CD4-positive, alpha-beta T cell (primary cell): Measurements from ENCODE around the gene SMU1. TPM values are rescaled to one million over a fixed set of nuclear protein-coding genes. Genes with fewer than 3 reads are reported as not detected.
A peak's percentile ranks its signal among the peaks of the same experiment; 100 is the strongest.

ENCODE experiments used
- ATAC-seq: fragments of 200-7000 bp; cut with Tn5 transposase; one replicate; pipeline ENCODE4 v1.10.0; 2022; ENCODE audit warnings: mild to moderate bottlenecking; ENCODE audit not compliant: poor library complexity
- CTCF ChIA-PET: fragments of 350-600 bp; sonication (Branson Sonifier 250); formaldehyde crosslinking; loops from one replicate; lab custom pipeline; 2021; ENCODE audit warnings: antibody characterized with exemption, inconsistent platforms; lab: Charles Lee
- POLR2A ChIA-PET: fragments of 350-600 bp; sonication (Branson Sonifier 250); formaldehyde crosslinking; loops from one replicate; lab custom pipeline; 2021; ENCODE audit warnings: antibody characterized with exemption, inconsistent platforms; lab: Charles Lee
- DNase-seq, 14 experiments: peaks; one replicate each; pipeline ENCODE4 v3.0.0-alpha.2; 2013 to 2020; ENCODE audit warnings: mixed read lengths in 2 of 14
- H3K27ac ChIP-seq, 2 donors: one replicate each; pipeline versions ENCODE4 v1.5.1 to v1.7.0; 2013; ENCODE audit warnings: low read length in 2 of 2, low read depth in 1 of 2, mild to moderate bottlenecking in 1 of 2
- H3K27me3 ChIP-seq, 2 experiments: 1 replicate in 1 of 2; 2 replicates in 1 of 2; pipeline versions ENCODE4 v1.6.1 to v1.7.0; 2013; ENCODE audit warnings: low read length in 2 of 2, control low read depth in 1 of 2, mild to moderate bottlenecking in 1 of 2, moderate library complexity in 1 of 2; ENCODE audit not compliant: insufficient read depth in 2 of 2, control insufficient read depth in 1 of 2
- H3K36me3 ChIP-seq: one replicate; pipeline ENCODE4 v1.6.1; 2013; ENCODE audit warnings: low read length, control low read depth; ENCODE audit not compliant: insufficient read depth
- H3K4me1 ChIP-seq: one replicate; pipeline ENCODE4 v1.6.1; 2013; ENCODE audit warnings: low read length, control low read depth; ENCODE audit not compliant: insufficient read depth
- H3K4me3 ChIP-seq: one replicate; pipeline ENCODE4 v1.5.1; 2013; ENCODE audit warnings: mild to moderate bottlenecking, low read length, moderate library complexity
- H3K9me3 ChIP-seq, 2 experiments: 1 replicate in 1 of 2; 2 replicates in 1 of 2; pipeline versions ENCODE4 v1.6.1 to v1.7.0; 2013; ENCODE audit warnings: low read length in 2 of 2, mild to moderate bottlenecking in 2 of 2, control low read depth in 1 of 2, moderate library complexity in 1 of 2; ENCODE audit not compliant: control insufficient read depth in 1 of 2, insufficient read depth in 1 of 2
- H3K27ac Mint-ChIP-seq: one replicate; pipeline ENCODE4 v1.8.0; 2020; ENCODE audit warnings: mixed read lengths
- H3K27me3 Mint-ChIP-seq: one replicate; pipeline ENCODE4 v1.8.0; 2021; ENCODE audit warnings: mixed read lengths
- H3K36me3 Mint-ChIP-seq: one replicate; pipeline ENCODE4 v1.8.0; 2021; ENCODE audit warnings: low read depth, mixed read lengths
- H3K4me1 Mint-ChIP-seq: one replicate; pipeline ENCODE4 v1.8.0; 2021; ENCODE audit warnings: low read depth, mixed read lengths
- H3K4me3 Mint-ChIP-seq: one replicate; pipeline ENCODE4 v1.8.0; 2020; ENCODE audit warnings: mild to moderate bottlenecking, mixed read lengths
- H3K9me3 Mint-ChIP-seq: one replicate; pipeline ENCODE4 v1.8.0; 2020; ENCODE audit warnings: mixed read lengths
- CTCF ChIP-seq: fragments of 200-600 bp; IDR thresholded peaks from one replicate; pipeline ENCODE4 v1.8.0; 2022; ENCODE audit warnings: antibody characterized with exemption, mild to moderate bottlenecking
- intact Hi-C, 2 experiments: fragments of 100-400 bp; cut with DNase I in 1 of 2; cut with micrococcal nuclease in 1 of 2; formaldehyde crosslinking; loops; one replicate each; pipeline versions ENCODE4 v1.15.1 to v1.9.0; 2023 to 2025; cut with DNase I, micrococcal nuclease
- total RNA-seq, 174 experiments: library from RNA in 2 of 174; stranded (reverse) in 2 of 174; gene quantifications; one replicate each; pipeline ENCODE4 v1.2.3 and lab custom pipeline; 2021 to 2026

Gene SMU1
- total RNA-seq, 2 experiments from 2014 or later = 25.1 to 26.0 TPM

DNA sequence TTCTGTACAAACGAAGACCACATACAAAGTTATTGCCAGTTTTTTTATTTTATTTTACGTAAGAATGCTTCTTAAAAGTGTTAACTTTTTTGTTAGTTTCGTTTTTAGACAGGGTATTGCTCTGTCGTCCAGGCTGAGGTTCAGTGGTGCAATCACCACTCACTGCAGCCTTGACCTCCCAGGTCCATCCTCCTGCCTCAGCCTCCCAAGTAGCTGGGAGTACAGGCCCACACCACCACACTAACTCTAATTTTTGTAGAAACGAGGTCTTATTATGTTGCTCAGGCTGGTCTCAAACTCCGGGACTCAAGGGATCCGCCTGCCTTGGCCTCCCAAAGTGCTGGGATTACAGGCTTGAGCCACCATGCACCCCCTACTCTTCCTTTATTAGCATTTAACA, 53.7 kb downstream of the SMU1 start:
- no peaks in the 10 kb centered on the region for H3K27me3 Mint-ChIP-seq
- DNase-seq (no peak), ATAC-seq (no peak)
- peaks cover 51% of the 10 kb centered on the region for H3K4me1 Mint-ChIP-seq
- Histone ChIP-seq H3K36me3 (peaks cover 14% of the 10 kb centered on the region), H3K27ac (no peak overlapping the region), H3K27me3 (no peaks in the 10 kb centered on the region), H3K4me3 (no peak overlapping the region), H3K9me3 (no peaks in the 10 kb centered on the region), H3K4me1 (peaks cover 37% of the 10 kb centered on the region)
- ChIA-PET CTCF (no interaction called here), POLR2A (no interaction called here)
- TF ChIP-seq CTCF = no peak
- H3K4me3 Mint-ChIP-seq = peak overlapping the region; percentile 96
- no peaks in the 10 kb centered on the region for H3K9me3 Mint-ChIP-seq
- H3K36me3 Mint-ChIP-seq = peaks cover 42% of the 10 kb centered on the region
- intact Hi-C loops = loop anchor here in 1 of 2 experiments (2.0 to 10.0 kb wide), 2 partner anchors 20 to 452 kb away; partner anchors contain the start of gene NOL6
- peak overlapping the region; percentile 93 for H3K27ac Mint-ChIP-seq

- Histone ChIP-seq H3K4me1 (peaks cover 33% of the 10 kb centered on the region), H3K36me3 (peaks cover 10% of the 10 kb centered on the region), H3K9me3 (no peaks in the 10 kb centered on the region), H3K27me3 (no peaks in the 10 kb centered on the region), H3K27ac (no peak overlapping the region), H3K4me3 (no peak overlapping the region)
- peaks cover 47% of the 10 kb centered on the region for H3K4me1 Mint-ChIP-seq
- peak overlapping the region; percentile 93 for H3K27ac Mint-ChIP-seq
- no peaks in the 10 kb centered on the region for H3K9me3 Mint-ChIP-seq
- intact Hi-C loops = loop anchor here in 1 of 2 experiments (2.0 to 10.0 kb wide), 2 partner anchors 20 to 452 kb away; partner anchors contain the start of gene NOL6
- peak overlapping the region; percentile 96 for H3K4me3 Mint-ChIP-seq
- no peaks in the 10 kb centered on the region for H3K27me3 Mint-ChIP-seq
- ChIA-PET CTCF (no interaction called here), POLR2A (no interaction called here)
- TF ChIP-seq CTCF = no peak
- peaks cover 37% of the 10 kb centered on the region for H3K36me3 Mint-ChIP-seq
- ATAC-seq (no peak), DNase-seq (no peak)
These were observed 54.2 kb downstream of the SMU1 start for GRCh38 chr9:33022303-33022702.

GRCh38 chr9:33019797-33020196, 56.7 kb downstream of the SMU1 start:
- Histone ChIP-seq H3K4me1 (peaks cover 20% of the 10 kb centered on the region), H3K27ac (no peak overlapping the region), H3K36me3 (no peaks in the 10 kb centered on the region), H3K27me3 (no peaks in the 10 kb centered on the region), H3K9me3 (no peaks in the 10 kb centered on the region), H3K4me3 (no peak overlapping the region)
- ATAC-seq (no peak), DNase-seq (no peak)
- H3K4me1 Mint-ChIP-seq = peaks cover 28% of the 10 kb centered on the region
- POLR2A ChIA-PET = no interaction called here
- intact Hi-C loops = loop anchor here in 1 of 2 experiments (10.0 kb wide), 1 partner anchor 455 kb away; the partner anchor contains the start of gene NOL6
- no peak for TF ChIP-seq CTCF
- no peak overlapping the region for H3K27ac Mint-ChIP-seq
- H3K4me3 Mint-ChIP-seq = no peak overlapping the region
- no peaks in the 10 kb centered on the region for H3K27me3 Mint-ChIP-seq
- CTCF ChIA-PET = interaction anchor here (0.5 to 0.6 kb wide), 2 partner anchors 47 to 1123 kb away, joined by 3 to 5 read pairs; no protein-coding TSS in a partner anchor
- no peaks in the 10 kb centered on the region for H3K9me3 Mint-ChIP-seq
- peaks cover 13% of the 10 kb centered on the region for H3K36me3 Mint-ChIP-seq
